Fibroblast of lung (primary cell): ENCODE results near the gene SF3B1. TPM values are rescaled to one million over a fixed set of nuclear protein-coding genes. Genes with fewer than 3 reads are reported as not detected.

Experiments
- DNase-seq, 2 donors: peaks; one replicate each; pipeline versions ENCODE4 v3.0.0 to v3.0.0-alpha.2; 2010; ENCODE audit warnings: low read depth in 2 of 2
- H2AFZ ChIP-seq: 2 replicates; pipeline ENCODE4 v1.5.1; 2012; ENCODE audit warnings: low read length, control low read depth, inconsistent platforms
- H3K27ac ChIP-seq: 2 replicates; pipeline ENCODE4 v1.5.1; 2011; ENCODE audit warnings: low read length, control low read depth; ENCODE audit not compliant: insufficient read depth
- H3K27me3 ChIP-seq: 2 replicates; pipeline ENCODE4 v1.5.1; 2011; ENCODE audit warnings: mild to moderate bottlenecking, low read length; ENCODE audit not compliant: control insufficient read depth, insufficient read depth
- H3K36me3 ChIP-seq: 2 replicates; pipeline ENCODE4 v1.5.1; 2011; ENCODE audit warnings: low read length; ENCODE audit not compliant: control insufficient read depth, insufficient read depth
- H3K4me1 ChIP-seq: 2 replicates; pipeline ENCODE4 v1.5.1; 2011; ENCODE audit warnings: low read length; ENCODE audit not compliant: control insufficient read depth, insufficient read depth; ENCODE audit errors: extremely low read depth
- H3K4me2 ChIP-seq: 2 replicates; pipeline ENCODE4 v1.5.1; 2011; ENCODE audit warnings: low read length, control low read depth; ENCODE audit not compliant: insufficient read depth; ENCODE audit errors: extremely low read depth
- H3K4me3 ChIP-seq, 4 experiments: fragments of 200-600 bp in 1 of 4; sonication (generic) in 1 of 4; replicated peaks in 1 of 4; 2 replicates each; pipeline ENCODE4 v1.5.1; 2011 to 2016; ENCODE audit warnings: low read length in 4 of 4, low read depth in 3 of 4, mild to moderate bottlenecking in 3 of 4, control low read depth in 2 of 4, inconsistent platforms in 1 of 4, mixed read lengths in 1 of 4; ENCODE audit not compliant: insufficient read depth in 1 of 4; ENCODE audit errors: control extremely low read depth in 1 of 4
- H3K79me2 ChIP-seq: 2 replicates; pipeline ENCODE4 v1.5.1; 2012; ENCODE audit warnings: mild to moderate bottlenecking, low read length, inconsistent platforms; ENCODE audit not compliant: control insufficient read depth, insufficient read depth
- H3K9ac ChIP-seq: 2 replicates; pipeline ENCODE4 v1.5.1; 2011; ENCODE audit warnings: mild to moderate bottlenecking, low read length, control low read depth; ENCODE audit not compliant: insufficient read depth
- H3K9me3 ChIP-seq: 2 replicates; pipeline ENCODE4 v1.5.1; 2012; ENCODE audit warnings: low read depth, low read length; ENCODE audit not compliant: control insufficient read depth, insufficient read depth
- H4K20me1 ChIP-seq: 2 replicates; pipeline ENCODE4 v1.5.1; 2011; ENCODE audit warnings: low read length; ENCODE audit not compliant: control insufficient read depth, insufficient read depth; ENCODE audit errors: extremely low read depth
- CTCF ChIP-seq, 2 donors: IDR thresholded peaks in 1 of 2; conservative IDR thresholded peaks in 1 of 2; 1 replicate in 1 of 2; 2 replicates in 1 of 2; pipeline ENCODE4 v1.5.1; 2011 to 2012; ENCODE audit warnings: low read length in 2 of 2, control low read depth in 1 of 2, inconsistent platforms in 1 of 2, low read depth in 1 of 2, mild to moderate bottlenecking in 1 of 2
- EZH2 ChIP-seq: IDR thresholded peaks from 2 replicates; pipeline ENCODE4 v1.5.1; 2012; ENCODE audit warnings: low read length, control low read depth, mild to moderate bottlenecking; ENCODE audit errors: missing control alignments
- polyA plus RNA-seq, 2 donors: library from polyadenylated mRNA; depleted of rRNA in 1 of 2; stranded (reverse) in 1 of 2; unstranded in 1 of 2; fragments of >200 nt; gene quantifications; 2 replicates each; pipeline ENCODE4 v1.2.1, GENCODE V29; 2011 to 2012; ENCODE audit warnings: missing spikeins in 1 of 2
- total RNA-seq: library from RNA; depleted of rRNA; stranded (reverse); fragments of >200 nt; gene quantifications from 2 replicates; pipeline ENCODE4 v1.2.1, GENCODE V29; 2014

The SF3B1 gene
- total and polyA plus RNA-seq, 2 donors (not counting 1 experiment from before 2014, with no cell fraction given), result 195 to 509 TPM

DNA sequence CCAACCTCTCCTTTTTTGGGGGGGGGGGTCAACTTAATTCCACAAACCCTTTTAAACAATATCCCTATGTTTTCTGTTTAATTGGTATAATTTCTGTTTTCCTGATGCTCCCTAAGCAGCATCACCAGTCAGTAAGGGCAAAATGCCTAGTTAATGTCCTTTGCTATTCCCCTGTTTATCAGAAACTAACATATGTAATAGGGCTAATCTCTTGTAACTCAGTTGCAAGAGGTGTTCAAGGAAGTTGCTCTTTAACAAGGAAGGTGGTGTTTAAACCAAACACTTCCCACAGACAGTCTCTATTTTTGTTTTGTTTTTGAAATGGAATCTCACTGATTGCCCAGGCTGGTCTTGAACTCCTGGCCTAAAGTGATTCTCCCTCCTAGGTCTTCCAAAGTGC, 12.0 kb upstream of the SF3B1 start:
- no peak overlapping the region for H3K4me3 ChIP-seq

DNA sequence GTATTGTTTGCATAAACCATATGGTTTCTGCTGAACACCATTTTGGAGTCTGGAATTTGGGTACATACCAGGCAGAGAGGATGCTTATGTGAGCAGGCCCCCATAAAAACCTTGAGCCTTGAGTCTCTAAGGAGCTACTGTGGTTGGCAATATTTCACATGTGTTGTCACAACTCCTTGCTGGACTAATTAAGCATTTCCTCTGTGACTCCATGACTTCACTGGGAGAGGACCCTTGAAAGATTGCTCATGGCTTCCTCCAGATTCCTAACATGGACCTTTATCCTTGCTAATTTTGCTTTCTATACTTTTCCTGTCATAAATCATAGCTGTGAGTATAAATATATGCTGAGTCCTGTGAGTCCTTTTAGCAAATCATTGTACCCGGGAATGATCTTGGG, 10.9 kb upstream of the SF3B1 start:
- Histone ChIP-seq H3K27me3 (no peaks in the 10 kb centered on the region), H3K9me3 (no peaks in the 10 kb centered on the region), H3K4me2 (no peak overlapping the region), H4K20me1 (no peaks in the 10 kb centered on the region), H3K36me3 (no peaks in the 10 kb centered on the region), H3K9ac (no peak overlapping the region), H3K4me1 (no peaks in the 10 kb centered on the region), H2AFZ (no peak overlapping the region), H3K27ac (no peak overlapping the region), H3K4me3 (no peak overlapping the region), H3K79me2 (no peaks in the 10 kb centered on the region)
- no peak for TF ChIP-seq CTCF (conservative IDR thresholded peaks at IDR 0.05 in 1 of 2, IDR thresholded peaks at IDR 0.05 in 1 of 2; ENCODE audit: low read depth in 1 of 2, low read length in 2 of 2)
- no peak for DNase-seq

More for the DNA sequence above, 12.0 kb upstream of the SF3B1 start:
- TF ChIP-seq CTCF (conservative IDR thresholded peaks at IDR 0.05 in 1 of 2, IDR thresholded peaks at IDR 0.05 in 1 of 2; ENCODE audit: low read depth in 1 of 2, low read length in 2 of 2), result no peak
- TF ChIP-seq EZH2, result no peak
- H3K4me1 ChIP-seq, result no peaks in the 10 kb centered on the region
- no peak overlapping the region for H3K4me2 ChIP-seq
- no peaks in the 10 kb centered on the region for H3K36me3 ChIP-seq
- H3K9ac ChIP-seq, result no peak overlapping the region
- DNase-seq, result no peak
- no peak overlapping the region for H2AFZ ChIP-seq
- no peaks in the 10 kb centered on the region for H3K27me3 ChIP-seq
- no peaks in the 10 kb centered on the region for H3K79me2 ChIP-seq
- no peak overlapping the region for H3K27ac ChIP-seq
- H3K9me3 ChIP-seq, result no peaks in the 10 kb centered on the region
- H4K20me1 ChIP-seq, result no peaks in the 10 kb centered on the region

DNA sequence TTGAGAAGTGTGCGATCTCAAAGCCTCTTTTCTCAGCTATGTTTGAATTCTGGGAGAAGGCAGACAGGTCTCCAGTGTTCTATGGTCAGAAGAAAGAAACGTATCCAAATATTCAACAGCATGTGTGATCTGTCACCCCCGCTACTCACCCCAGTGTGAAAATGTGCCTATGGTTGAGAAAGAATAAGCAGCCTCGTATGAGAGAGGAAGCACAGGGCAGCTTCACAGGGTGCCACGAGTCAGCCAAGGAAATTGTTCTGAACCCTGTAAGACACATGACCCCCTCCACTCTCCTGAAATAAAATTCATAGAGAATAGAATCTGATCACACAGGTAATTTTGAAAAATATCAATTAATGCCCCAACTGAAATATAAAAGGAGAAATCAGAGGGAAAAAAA, 8.0 kb upstream of the SF3B1 start:
- H3K4me2 ChIP-seq, result no peak overlapping the region
- TF ChIP-seq CTCF (conservative IDR thresholded peaks at IDR 0.05 in 1 of 2, IDR thresholded peaks at IDR 0.05 in 1 of 2; ENCODE audit: low read depth in 1 of 2, low read length in 2 of 2) (no peak), EZH2 (no peak)
- no peaks in the 10 kb centered on the region for H3K9me3 ChIP-seq
- no peak overlapping the region for H2AFZ ChIP-seq
- no peaks in the 10 kb centered on the region for H4K20me1 ChIP-seq
- H3K36me3 ChIP-seq, result no peaks in the 10 kb centered on the region
- H3K27me3 ChIP-seq, result no peaks in the 10 kb centered on the region
- H3K27ac ChIP-seq, result no peak overlapping the region
- H3K79me2 ChIP-seq, result no peaks in the 10 kb centered on the region
- H3K9ac ChIP-seq, result no peak overlapping the region
- no peak for DNase-seq
- H3K4me3 ChIP-seq, result no peak overlapping the region
- no peaks in the 10 kb centered on the region for H3K4me1 ChIP-seq
